HG03354 (cell line): Measurements from ENCODE around the gene WDR31.
"Not testable (repeated sequence)": the region's sequence is repeated elsewhere in the genome, so short reads cannot be mapped to it uniquely, and the experiment has no call there.

ENCODE experiments used
- ATAC-seq: cut with Tn5 transposase; IDR thresholded peaks from one replicate; pipeline ENCODE4 v1.9.1; 2021; ENCODE audit warnings: mild to moderate bottlenecking; ENCODE audit not compliant: unreplicated experiment, poor library complexity, severe bottlenecking

WDR31 gene

DNA sequence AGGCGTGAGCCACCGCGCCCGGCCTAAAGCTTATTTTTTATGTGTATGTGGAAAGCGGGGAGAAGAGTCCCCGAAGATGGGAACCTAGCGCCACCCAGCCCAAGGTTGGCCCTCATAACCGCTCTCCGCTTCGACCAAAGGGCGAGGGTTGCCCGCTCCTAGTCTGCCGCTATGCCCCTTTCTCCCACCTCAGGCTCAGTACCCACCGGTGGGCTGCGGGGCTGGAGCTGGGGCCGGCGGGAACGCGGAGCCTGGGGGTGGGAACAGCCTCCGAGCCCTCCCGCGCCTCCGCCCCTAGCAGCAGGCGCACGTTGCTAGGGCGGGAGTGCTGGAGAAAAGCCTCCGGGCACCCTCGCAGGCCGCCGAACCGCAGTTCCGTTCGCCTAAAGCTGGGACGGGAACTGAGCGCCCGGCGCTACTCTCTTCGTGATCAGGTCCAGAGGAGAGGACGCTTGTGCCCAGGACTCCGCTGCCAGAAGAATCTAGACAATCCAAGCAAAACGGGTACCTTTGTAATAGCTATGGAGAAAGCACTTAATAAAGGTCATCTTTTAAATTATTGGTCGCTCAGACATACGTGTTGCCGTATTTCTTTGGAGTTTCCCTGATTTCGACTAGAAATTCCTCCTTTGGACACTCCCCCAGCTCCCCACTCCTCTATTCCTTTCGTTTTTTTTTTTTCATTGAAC, at the start of gene WDR31:
Gene WDR31, minus strand, starts transcription at position 265 of the 689 bp plus-strand sequence. CDS start 8,253 bp downstream, outside the sequence.
- peak; percentile 99 for ATAC-seq

DNA sequence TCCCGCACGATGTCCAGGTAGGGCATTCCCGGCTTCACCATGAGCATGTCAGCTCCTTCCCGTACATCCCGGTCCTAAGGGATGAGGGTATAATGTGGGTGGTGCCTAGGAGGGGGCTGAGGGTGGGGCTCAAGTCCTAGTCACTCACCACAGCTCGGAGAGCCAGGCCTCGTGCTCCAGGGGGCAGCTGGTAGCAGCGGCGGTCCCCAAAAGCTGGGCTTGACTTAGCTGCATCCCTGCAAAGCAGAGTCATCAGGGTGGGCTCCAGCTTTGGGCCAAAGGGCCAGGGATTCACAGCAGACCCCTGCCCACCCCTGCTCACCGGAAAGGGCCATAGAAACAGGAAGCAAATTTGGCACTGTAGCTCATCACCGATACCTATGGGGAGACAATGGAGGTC, 49.4 kb upstream of the WDR31 start:
- ATAC-seq = no peak

DNA sequence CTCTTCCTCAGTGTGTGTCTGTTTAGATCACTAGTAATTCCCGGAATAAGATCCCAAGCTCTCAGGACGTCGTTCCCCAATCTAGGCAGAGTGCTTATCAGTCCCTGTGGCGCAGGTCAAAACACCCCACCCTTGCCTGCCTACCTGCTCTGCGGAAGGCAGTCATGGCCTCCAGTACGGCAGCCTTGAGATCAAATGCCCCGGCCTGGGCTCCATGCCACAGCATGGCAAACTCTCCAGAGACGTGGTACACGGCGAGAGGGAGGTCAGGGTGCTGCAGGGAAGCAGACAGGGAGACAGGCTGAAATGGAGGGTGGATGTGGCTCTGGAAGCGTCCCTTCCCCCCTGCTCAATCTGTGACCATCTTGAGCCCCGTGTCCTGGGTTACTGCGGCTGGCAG, 48.8 kb upstream of the WDR31 start:
- ATAC-seq = no peak

DNA sequence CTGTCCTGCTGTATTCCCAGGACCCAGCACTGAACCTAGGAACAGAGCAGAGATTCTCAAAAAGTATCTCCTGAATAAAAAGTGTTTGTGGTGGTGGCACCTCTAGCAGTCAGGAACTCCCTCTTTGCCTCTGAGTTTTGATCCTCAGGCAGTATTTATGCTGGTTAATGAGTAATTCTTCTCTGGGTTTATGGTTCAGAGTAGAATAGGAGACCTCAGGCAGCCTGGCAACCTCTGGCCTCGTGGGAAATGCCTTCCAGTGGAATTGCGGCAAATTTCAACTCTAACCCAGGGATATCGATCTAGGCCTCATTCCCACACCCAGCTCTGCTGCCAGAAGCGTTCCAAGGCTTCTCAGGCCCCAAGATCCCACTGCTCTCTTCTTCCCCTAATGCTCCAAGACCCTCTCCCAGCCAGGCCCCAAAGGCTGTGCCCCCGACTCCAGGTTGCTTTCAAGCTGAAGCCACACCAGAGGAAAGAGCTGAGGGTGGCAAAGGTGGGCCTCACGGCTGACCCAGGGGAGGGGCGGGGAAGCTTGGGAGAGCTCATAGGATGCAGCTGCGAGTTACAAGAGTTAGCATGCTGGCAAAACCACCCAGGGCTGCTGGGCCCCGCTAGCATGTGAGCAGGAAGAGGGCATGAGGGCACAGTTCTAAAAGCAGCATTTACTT, 47.6 kb upstream of the WDR31 start:
- no peak for ATAC-seq

DNA sequence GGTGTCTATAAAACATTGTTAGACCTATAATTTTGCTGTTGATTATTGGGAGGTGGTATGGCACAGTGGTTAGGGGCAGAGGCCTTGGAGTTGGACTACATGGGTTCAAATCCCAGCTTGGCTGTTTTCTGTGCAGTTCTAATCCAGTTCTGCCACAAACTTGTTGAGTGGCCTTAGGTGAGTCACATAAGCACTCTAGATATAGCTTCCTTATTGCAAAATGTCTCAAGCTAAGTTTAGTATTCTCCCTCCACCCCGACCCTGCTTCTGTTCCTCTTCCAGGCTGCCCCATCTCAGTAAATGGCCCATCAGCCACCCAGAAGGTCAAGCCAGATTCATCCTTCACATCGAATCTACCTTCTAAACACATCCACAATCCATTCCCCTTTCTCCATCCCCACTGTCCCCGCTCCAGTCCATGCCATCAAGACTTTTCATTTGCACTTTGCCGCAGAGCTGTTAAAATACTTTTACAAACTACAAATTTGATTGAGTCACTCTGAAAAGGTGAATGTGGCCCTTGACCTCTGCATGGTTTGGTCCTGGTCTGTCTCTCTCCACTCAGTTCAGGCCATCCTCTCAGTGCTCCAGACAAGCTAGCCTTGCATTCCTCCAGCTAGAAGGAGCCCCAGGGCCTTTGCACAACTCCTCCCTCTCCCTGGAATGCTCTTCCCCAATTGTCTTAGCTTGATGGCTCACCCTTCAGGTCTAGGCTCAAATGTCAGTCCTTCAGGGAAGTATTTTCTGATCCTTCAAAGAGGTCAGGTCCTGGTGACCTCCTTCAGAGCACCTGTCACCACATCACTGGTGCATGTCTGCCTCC, 46.7 kb upstream of the WDR31 start:
- no peak for ATAC-seq

DNA sequence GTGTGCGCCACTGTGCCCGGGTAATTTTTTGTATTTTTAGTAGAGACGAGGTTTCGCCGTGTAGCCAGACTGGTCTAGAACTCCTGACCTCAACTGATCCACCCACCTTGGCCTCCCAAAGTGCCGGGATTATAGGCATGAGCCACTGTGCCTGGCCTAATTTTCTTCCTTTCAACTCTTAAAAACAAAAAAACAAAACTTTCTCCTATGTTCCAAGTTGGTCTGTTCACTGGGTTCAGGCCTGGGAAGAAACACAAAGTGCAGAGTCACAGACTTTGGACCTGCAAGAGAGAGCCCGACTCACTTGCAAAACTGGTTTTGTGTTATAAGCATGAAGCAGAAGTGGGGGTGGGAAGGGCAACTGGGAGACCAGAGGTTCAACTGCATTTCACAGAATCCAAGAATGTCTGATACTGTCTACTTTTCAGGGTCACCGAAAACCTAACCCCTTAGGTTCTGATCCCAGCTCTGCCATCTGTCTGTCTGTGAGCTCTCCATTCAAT, 41.9 kb upstream of the WDR31 start:
- no peak for ATAC-seq

DNA sequence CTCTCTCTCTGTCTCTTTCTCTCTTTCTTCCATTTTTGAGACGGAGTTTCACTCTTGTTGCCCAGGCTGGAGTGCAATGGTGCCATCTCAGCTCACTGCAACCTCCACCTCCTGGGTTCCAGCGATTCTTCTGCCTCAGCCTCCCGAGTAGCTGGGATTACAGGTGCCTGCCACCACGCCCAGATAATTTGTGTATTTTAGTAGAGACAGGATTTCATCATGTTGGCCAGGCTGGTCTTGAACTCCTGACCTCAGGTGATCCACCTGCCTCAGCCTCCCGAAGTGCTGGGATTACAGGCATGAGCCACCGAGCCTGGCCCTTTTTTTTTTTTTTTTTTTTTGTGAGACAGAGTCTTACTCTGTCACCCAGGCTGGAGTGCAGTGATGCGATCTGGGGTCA, 41.4 kb upstream of the WDR31 start:
- ATAC-seq = not testable (repeated sequence)

DNA sequence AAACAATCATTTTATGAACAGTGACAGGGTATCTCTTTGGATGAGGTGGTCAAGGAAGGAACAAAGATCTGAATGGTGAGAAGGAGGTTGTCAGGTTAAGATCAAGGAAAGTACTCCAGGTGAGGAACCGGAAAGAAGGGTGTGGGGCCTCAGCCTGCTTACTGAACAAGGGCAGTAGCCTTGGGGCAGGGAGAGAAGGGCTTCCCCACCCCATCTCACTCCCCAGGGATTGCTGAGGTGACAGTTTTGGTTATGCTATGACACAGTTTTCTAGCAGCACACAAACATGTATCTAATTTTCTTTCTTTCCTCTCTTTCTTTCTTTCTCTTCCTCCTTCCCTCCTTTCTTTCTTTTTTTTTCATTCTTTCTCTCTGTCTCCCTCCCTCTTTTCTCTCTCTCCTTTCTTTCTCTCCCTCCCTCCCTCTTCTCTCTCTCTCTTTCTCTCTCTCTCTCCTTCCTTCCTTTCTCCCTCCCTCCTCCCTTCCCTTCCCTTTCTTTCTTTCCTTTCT, 40.8 kb upstream of the WDR31 start:
- ATAC-seq = peak; percentile 57

DNA sequence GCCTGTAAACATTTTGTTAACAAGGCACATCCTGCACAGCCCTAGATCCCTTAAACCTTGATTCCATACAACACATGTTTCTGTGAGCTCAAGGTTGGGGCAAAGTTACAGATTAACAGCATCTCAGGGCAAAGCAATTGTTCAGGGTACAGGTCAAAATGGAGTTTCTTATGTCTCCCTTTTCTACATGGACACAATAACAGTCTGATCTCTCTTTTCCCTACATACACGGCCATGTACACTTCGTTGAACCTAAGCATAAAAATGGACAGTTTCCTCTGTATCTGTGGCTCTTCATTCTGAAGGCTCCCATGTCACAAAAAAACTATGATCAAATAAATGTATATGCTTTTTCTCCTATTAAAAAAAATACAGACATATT, 39.7 kb upstream of the WDR31 start:
- not testable (repeated sequence) for ATAC-seq

DNA sequence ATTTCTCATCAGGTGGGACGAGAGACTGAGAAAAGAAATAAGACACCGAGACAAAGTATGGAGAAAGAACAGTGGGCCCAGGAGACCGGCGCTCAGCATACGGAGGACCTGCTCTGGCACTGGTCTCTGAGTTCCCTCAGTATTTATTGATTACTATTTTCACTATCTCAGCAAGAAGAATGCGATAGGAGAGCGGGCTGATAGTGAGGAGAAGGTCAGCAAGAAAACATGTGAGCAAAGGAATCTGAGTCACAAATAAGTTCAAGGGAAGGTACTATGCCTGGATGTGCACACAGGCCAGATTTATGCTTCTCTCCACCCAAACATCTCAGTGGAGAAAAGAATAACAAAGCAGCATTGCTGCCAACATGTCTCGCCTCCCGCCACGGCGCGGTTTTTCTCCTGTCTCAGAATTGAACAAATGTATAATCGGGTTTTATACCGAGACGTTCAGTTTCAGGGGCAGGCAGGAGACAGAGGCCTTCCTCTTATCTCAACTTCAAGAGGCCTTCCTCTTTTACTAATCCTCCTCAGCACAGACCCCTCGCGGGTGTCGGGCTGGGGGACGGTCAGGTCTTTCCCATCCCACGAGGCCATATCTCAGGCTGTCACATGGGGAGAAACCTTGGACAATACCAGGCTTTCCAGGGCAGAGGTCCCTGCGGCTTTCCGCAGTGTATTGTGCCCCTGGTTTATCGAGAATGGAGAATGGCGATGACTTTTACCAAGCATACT, 39.2 kb upstream of the WDR31 start:
- ATAC-seq = not testable (repeated sequence)

DNA sequence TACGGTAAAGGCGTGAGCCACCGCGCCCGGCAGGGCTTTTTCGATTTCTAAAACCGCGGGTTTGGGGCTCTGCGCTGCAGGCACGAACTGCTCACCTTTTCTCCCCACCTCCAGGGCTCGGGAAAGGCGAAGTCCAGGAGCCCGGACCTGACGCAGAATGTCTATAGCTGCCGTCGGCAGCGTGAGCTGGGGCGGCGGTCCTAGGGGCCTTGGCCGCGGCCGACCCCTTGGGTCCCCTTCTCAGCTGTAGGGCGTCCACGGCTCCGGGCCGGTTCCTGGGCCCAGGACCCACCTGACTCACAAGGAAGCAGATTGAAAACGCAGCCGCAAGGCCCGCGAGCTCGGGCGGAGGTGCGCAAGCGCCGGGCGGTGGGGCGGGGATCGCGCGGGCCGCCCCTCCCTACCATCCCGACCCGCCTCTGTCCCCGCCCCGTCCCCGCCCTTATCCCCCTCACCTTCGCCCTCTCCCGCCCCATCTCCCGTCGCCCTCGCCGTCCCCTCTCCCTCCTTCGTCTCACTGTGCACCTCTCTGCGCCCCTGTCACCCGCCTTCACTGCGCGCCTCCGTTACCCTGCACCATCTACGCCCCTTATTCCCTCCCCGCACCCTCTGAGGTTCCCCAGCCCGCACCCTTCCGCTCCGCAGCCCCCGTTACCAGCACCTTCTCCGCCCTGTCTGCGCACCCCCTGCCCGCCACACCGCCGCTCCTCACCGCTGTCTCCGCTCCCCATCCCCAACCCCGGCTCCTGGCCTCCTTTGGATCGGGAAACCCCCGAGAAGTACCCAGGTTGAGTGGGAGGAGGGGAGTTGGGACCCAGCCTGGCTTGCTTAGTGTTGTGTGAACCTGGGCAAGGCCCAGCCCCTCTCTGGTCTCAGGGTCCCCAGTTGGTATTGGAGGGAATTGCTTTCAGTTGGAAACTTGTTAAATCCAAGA, 36.8 kb upstream of the WDR31 start, which contains the start of gene HDHD3:
Gene HDHD3, minus strand, starts transcription at position 353 of the 934 bp plus-strand sequence. CDS start 2,632 bp downstream, outside the sequence.
- ATAC-seq = peak; percentile 88

DNA sequence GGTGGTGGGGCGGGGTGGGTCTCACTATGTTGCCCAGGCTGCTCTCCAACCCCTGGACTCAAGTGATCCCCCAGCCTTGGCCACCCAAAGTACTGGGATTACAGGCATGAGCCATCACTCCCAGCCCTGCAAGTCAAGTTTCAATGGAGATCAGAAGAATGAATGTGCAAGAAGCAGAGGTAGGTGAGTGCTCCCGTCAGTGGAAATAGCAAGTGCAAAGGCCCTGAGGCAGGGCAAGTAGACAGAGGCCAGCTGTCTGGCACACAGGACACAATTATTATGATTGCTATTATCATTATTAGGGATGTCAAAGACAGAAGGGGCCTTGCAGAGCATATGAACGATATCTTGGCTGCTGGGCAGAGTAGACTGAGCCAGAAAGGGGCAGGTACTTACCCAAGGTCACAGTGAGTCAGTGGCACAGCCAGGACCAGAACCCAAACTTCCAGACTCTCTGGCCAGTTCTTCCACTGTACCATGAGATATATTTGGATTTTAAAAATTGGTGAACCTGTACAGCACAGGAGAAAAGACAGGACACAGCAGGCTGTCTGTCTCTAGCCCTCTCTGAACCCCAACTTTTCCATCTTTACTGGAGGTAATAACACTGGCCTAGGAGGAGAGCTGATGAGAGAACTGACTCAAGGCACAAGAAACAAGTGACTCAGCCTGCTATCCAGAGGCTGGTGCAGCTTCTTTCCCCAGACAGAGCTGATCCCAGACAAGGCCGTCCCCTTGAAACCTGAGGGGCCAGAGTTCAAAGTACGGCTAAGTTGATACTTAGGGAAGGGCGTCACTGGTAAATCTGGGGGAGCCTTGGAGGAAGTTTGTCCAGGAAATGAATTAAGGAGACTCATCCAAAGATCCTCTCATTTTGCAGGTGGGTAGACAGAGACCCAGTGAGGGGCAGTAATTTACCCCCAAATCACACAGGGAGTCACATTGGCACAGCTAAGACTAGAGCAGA, 35.3 kb upstream of the WDR31 start:
- no peak for ATAC-seq

DNA sequence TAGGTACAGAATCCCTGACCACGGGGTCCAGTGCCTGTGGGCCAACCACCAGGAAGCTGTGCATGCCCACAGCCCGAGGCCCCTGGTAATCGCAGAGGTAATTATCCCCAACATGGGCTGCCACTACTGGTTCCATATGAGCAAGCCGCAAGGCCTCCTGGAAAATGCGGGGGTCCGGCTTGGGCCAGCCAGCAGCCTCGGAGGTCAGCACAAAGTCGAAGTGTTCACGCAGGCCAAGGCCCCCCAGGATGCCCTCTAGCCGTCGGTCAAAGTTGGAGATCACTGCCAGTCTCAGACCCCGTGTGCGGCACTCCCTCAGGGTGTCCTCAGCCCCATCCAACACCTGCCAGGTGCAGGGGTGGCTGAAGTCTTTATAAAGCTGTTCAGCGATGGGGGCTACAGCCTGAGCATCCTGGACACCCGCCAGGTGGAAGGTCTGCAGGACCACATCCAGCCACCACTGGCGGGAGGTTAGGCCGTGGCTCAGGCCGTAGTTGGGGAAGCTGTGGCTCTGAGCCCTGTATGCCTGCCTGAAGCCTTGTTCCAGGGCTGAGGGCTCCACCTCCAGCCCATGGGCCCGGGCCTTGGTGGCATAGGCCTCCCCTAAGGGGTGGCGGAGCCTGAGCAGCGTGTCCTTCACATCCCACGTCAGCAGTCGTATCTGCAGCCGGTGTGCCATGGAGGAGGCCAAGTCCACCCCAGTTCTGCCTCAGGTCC, 33.8 kb upstream of the WDR31 start:
- ATAC-seq = no peak

DNA sequence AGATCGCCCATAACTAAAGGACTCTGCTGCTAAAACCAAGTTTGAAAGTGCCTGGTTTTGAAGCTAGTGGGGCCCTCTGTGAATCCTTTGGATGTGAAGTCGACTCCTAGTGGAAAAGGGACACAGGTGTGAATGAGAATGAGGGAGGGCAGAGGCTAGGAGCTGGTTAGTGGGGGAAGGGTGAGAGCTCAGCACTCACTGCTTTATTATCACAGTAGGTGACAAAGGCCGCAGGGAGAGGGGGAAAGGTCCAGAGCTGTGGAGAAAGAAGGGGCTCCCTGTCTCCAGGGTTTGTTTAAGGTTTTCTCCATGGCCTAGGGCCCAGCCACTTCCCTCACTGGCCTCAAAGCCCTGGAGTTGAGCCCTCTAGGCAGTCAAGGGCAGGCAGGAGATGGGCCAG, 33.2 kb upstream of the WDR31 start:
- no peak for ATAC-seq

DNA sequence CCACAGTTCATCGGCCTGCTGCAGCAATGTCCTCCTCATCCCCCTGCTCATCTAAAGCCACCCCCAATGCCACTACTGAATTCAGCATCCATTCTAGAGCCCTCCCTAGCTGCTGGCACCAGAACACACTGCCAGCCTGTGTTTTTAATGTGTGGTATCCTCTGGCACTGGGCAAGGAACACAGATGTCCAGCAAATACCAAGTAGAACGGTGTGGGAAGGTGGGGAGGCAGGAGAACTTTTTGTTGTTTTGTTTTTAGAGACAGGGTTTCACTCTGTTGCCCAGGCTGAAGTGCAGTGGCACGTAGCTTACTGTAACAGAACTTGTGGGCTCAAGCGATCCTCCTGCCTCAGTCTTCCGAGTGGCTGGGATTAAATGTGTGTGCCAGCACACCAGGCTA, 32.0 kb upstream of the WDR31 start:
- no peak for ATAC-seq

DNA sequence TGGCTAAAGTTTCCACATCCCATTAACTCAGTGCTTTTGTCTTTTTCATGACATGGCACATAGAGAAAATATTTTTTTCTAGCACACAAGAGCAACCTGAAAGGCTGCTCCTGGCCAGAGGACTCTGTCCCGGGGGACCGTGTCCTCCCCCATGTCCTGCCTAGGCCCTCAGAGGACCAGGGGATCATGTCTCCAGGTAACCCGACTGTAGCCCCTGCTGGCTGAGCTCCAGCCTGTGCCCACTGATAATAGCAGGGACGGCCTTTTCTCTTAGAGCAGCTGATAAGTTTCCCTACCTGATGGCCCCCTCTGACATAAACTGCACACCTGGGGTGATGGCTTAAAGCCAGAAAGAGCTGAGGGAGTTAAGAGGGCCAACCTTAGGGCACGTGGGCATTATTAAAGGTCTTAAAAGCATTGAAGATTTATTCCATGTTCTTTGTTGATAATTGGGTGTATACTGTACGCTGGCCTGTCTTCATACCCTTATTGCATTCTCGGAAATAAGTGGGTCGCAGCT, 30.8 kb upstream of the WDR31 start:
- no peak for ATAC-seq

DNA sequence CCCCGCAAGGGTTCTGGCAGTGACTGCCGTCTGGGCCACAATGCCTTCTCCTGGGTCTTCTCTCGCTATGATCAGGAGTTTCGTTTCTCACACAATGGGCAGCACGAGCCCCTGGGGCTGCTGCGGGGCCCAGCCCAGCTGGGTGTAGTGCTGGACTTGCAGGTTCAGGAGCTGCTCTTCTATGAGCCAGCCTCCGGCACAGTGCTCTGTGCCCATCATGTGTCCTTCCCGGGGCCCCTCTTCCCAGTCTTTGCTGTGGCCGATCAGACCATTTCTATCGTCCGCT, 29.7 kb upstream of the WDR31 start:
- no peak for ATAC-seq
